Subcutaneous abdominal adipose tissue (tissue), 5 donors: ENCODE measurements around the gene ARSK.
"Not testable (repeated sequence)": the region's sequence is repeated elsewhere in the genome, so short reads cannot be mapped to it uniquely, and the experiment has no call there.

Experiments used
- H3K27ac ChIP-seq: one replicate; pipeline ENCODE4 v1.7.0; 2013; ENCODE audit warnings: low read depth, mild to moderate bottlenecking, inconsistent platforms, low read length, moderate library complexity
- H3K27me3 ChIP-seq, 5 donors: one replicate each; pipeline ENCODE4 v1.7.0; 2013; ENCODE audit warnings: low read length in 5 of 5, inconsistent platforms in 1 of 5; ENCODE audit not compliant: control insufficient read depth in 5 of 5, insufficient read depth in 4 of 5
- H3K36me3 ChIP-seq, 5 donors: one replicate each; pipeline ENCODE4 v1.7.0; 2013; ENCODE audit warnings: low read length in 5 of 5; ENCODE audit not compliant: control insufficient read depth in 5 of 5, insufficient read depth in 5 of 5
- H3K4me1 ChIP-seq, 5 donors: one replicate each; pipeline ENCODE4 v1.7.0; 2013; ENCODE audit warnings: low read length in 5 of 5, mild to moderate bottlenecking in 3 of 5, moderate library complexity in 1 of 5; ENCODE audit not compliant: control insufficient read depth in 5 of 5, insufficient read depth in 5 of 5
- H3K4me3 ChIP-seq, 5 donors: one replicate each; pipeline ENCODE4 v1.7.0; 2013; ENCODE audit warnings: low read length in 5 of 5, low read depth in 1 of 5
- H3K9ac ChIP-seq, 5 donors: one replicate each; pipeline ENCODE4 v1.7.0; 2013; ENCODE audit warnings: low read length in 5 of 5, mild to moderate bottlenecking in 4 of 5, moderate library complexity in 3 of 5
- H3K9me3 ChIP-seq, 5 donors: one replicate each; pipeline ENCODE4 v1.7.0; 2013; ENCODE audit warnings: low read length in 5 of 5; ENCODE audit not compliant: control insufficient read depth in 5 of 5
- donor health status: healthy.
- donor health status: healthy.
- donor health status: healthy.
- donor health status: healthy.
- donor health status: healthy.

Gene ARSK

GRCh38 chr5:95626701-95627100 is 71.8 kb downstream of the ARSK start:
- no peaks in the 10 kb centered on the region for H3K36me3 ChIP-seq
- H3K9me3 ChIP-seq: no peaks in the 10 kb centered on the region
- no peaks in the 10 kb centered on the region for H3K27me3 ChIP-seq
- H3K9ac ChIP-seq: no peak overlapping the region
- no peak overlapping the region for H3K27ac ChIP-seq
- H3K4me1 ChIP-seq: peaks cover 0 to 29% (median 8%) of the 10 kb centered on the region in 5 donors
- no peak overlapping the region for H3K4me3 ChIP-seq

DNA sequence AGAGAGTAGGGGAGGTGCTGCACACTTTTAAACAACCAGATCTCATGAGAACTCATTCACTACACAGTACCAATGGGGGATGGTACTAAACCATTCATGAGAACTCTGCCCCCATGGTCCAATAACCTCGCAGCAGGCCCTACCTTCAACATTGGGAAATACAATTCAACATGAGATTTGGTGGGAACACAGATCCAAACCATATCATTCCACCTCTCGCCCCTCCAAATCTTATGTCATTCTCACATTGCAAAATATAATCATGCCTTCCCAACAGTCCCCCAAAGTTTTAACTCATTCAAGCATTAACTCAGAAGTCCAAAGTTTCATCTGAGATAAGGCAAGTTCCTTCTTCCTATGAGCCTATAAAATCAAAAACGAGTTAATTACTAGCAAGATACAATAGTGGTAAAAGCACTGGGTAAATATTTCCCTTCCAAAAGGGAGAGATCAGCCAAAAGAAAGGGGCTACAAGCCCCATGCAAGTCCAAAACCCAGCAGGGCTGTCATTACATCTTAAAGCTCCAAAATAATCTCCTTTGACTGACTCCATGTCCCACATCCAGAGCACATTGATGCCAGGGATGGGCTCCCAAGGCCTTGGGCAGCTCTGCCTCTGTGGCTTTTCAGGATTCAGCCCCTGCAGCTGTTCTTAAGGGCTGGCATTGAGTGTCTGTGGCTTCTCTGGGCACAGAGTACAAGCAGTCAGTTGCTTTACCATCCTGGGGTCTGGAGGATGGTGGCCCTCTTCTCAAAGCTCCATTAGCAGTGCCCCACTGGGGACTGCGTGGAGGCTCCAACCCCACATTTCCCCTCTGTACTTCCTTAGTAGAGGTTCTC is 73.3 kb downstream of the ARSK start:
- Histone ChIP-seq H3K9me3 (no peaks in the 10 kb centered on the region), H3K4me1 (peaks cover 0 to 20% (median 11%) of the 10 kb centered on the region in 5 donors), H3K9ac (no peak overlapping the region), H3K27me3 (no peaks in the 10 kb centered on the region), H3K27ac (no peak overlapping the region), H3K36me3 (no peaks in the 10 kb centered on the region), H3K4me3 (no peak overlapping the region)

DNA sequence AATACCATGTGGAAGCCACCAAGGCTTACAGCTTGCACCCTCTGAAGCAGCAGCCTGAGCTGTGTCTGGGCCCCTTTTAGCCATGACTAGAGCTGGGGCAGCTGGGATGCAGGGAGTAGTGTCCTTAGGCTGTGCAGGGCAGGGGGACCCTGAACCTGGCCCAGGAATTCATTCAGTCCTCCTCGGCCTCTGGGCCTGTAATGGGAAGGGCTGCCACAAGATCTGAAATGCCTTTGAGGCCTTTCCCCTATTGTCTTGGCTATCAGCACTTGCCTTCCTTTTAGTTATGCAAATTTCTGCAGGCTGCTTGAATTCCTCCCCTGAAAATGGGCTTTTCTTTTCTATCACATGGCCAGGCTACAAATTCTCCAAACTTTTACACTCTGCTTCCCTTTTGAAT is 74.0 kb downstream of the ARSK start:
- Histone ChIP-seq H3K27me3 (no peaks in the 10 kb centered on the region), H3K36me3 (no peaks in the 10 kb centered on the region), H3K4me3 (no peak overlapping the region), H3K27ac (no peak overlapping the region), H3K4me1 (peaks cover 0 to 19% (median 11%) of the 10 kb centered on the region in 5 donors), H3K9me3 (no peaks in the 10 kb centered on the region), H3K9ac (no peak overlapping the region)

DNA sequence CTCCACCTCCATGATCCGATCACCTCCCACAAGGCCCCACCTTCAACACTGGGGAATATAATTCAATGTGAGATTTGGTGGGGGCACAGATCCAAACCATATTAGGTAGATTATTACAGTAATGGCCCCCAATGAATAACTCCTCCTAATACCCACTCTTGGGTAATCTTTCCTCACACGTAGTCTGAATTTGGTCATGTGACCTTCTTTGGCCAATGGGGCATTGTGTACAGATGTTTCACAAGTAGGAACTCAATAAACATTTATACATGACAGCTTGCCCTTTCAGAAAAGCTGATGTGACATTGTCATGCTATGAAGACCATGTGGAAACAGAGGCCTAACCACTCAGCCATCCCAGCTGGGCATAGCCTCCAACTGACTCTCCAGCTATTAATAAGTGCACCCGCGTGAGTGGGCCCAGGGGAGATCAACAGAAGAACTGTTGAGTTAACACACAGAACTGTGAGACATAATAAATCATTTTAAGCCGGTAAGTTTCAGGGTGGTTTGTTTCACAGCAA is 75.6 kb downstream of the ARSK start:
- Histone ChIP-seq H3K4me1 (peaks cover 0 to 19% (median 11%) of the 10 kb centered on the region in 5 donors), H3K4me3 (no peak overlapping the region), H3K9me3 (no peaks in the 10 kb centered on the region), H3K27ac (no peak overlapping the region), H3K9ac (no peak overlapping the region), H3K27me3 (no peaks in the 10 kb centered on the region), H3K36me3 (no peaks in the 10 kb centered on the region)

GRCh38 chr5:95631255-95631958 is 76.5 kb downstream of the ARSK start:
- Histone ChIP-seq H3K4me3 (no peak overlapping the region), H3K27me3 (no peaks in the 10 kb centered on the region), H3K9me3 (no peaks in the 10 kb centered on the region), H3K9ac (no peak overlapping the region), H3K27ac (no peak overlapping the region), H3K36me3 (no peaks in the 10 kb centered on the region), H3K4me1 (peaks cover 0 to 19% (median 11%) of the 10 kb centered on the region in 5 donors)

DNA sequence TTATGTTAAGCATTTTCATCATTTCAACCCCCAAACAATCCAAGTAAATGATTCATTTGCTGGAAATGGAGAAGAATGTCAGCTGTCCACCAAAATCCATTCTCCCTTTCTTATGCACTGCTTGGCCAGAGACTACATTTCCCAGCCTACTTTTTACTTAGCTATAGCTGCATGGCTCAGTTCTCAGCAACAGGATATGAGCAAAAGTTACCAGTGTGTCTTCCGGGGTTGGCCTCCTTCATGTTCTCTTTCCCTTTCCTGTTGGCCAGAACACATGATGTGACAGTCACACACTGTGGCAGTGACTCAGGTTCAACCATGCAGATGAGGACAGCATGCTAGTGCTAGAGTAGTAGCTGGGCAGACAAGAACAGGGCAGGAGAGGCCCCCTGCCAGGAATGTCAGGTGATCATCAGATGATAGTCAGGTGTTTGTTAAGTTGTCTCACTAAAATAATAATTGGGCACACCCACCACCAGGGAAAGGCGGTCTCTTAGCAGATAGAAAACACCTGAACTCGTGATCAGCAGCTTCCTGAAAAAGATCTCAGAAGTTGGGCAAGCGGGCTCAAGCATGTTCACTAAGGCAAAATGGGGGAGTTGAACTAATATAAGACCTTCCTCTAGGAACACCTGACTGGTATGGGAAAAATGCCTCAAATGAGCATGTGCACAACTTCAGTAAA is 77.2 kb downstream of the ARSK start:
- Histone ChIP-seq H3K27ac (no peak overlapping the region), H3K9ac (no peak overlapping the region), H3K27me3 (no peaks in the 10 kb centered on the region), H3K36me3 (no peaks in the 10 kb centered on the region), H3K4me1 (peaks cover 0 to 19% (median 11%) of the 10 kb centered on the region in 5 donors), H3K9me3 (no peaks in the 10 kb centered on the region), H3K4me3 (peak overlapping the region in 1 of 5 donors; percentile 13)

DNA sequence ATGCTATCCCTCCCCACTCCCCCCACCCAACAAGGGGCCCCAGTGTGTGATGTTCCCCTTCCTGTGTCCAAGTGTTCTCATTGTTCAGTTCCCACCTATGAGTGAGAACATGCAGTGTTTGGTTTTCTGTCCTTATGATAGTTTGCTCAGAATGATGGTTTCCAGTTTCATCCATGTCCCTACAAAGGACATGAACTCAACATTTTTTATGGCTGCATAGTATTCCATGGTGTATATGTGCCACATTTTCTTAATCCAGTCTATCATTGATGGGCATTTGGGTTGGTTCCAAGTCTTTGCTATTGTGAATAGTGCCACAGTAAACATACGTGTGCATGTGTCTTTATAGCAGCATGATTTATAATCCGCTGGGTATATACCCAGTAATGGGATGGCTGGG is 78.0 kb downstream of the ARSK start:
- H3K27ac ChIP-seq, H3K9me3 ChIP-seq, H3K27me3 ChIP-seq, H3K36me3 ChIP-seq, H3K4me3 ChIP-seq, H3K9ac ChIP-seq: not testable (repeated sequence)
- peaks cover 0 to 19% (median 11%) of the 10 kb centered on the region in 5 donors for H3K4me1 ChIP-seq

- no peaks in the 10 kb centered on the region for H3K36me3 ChIP-seq
- H3K4me3 ChIP-seq: no peak overlapping the region
- H3K27me3 ChIP-seq: peaks cover 0 to 3% (median 0%) of the 10 kb centered on the region in 5 donors
- H3K9me3 ChIP-seq: no peaks in the 10 kb centered on the region
- peaks cover 0 to 18% (median 11%) of the 10 kb centered on the region in 5 donors for H3K4me1 ChIP-seq
- H3K9ac ChIP-seq: no peak overlapping the region
- no peak overlapping the region for H3K27ac ChIP-seq
These were observed 78.8 kb downstream of the ARSK start for GRCh38 chr5:95633671-95634070.

DNA sequence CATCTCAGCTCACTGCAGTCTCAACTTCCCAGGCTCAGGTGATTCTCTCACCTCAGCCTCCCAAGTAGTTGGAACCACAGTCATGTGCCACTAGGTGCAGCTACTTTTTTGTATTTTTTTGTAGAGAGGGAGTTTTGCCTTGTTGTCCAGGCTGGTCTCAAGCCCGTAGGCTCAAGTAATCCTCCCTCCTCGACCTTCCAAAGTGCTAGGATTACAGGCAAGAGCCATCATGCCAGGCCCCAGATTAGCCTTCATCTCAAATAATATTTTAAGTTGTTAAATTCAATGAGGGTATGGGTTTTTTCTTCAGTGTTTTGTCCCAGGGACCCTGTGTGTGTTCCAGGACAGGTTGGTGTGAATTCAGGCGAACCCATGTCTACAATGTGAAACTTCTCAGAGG is 79.2 kb downstream of the ARSK start:
- Histone ChIP-seq H3K4me1 (peaks cover 0 to 16% (median 11%) of the 10 kb centered on the region in 5 donors), H3K9ac (no peak overlapping the region), H3K27ac (no peak overlapping the region), H3K4me3 (no peak overlapping the region), H3K9me3 (no peaks in the 10 kb centered on the region), H3K27me3 (peaks cover 0 to 3% (median 0%) of the 10 kb centered on the region in 5 donors), H3K36me3 (no peaks in the 10 kb centered on the region)
